ENCODE data around the gene TCP1.
A peak's percentile ranks its signal among the peaks of the same experiment; 100 is the strongest.
"Not testable (repeated sequence)": the region's sequence is repeated elsewhere in the genome, so short reads cannot be mapped to it uniquely, and the experiment has no call there.

Gene TCP1

DNA sequence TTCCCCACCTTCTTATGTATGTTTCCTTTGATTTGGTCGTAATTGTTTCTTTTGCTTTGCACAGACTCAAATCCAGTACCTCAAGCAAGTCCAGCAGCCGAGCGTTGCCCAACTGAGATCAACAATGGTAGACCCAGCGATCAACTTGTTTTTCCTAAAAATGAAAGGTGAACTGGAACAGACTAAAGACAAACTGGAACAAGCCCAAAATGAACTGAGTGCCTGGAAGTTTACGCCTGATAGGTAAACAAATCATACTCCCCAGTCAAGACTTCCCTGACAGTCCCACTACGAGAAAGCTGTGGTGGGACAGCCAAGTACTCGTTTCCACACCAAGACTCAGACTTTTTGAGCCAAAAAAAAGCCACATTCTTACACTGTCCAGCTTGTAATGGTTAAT, 41.3 kb downstream of the TCP1 start:
- not testable (repeated sequence) for H3K27ac ChIP-seq; DNase-seq (ENCODE audit: low read depth, low spot score)

- H3K27ac ChIP-seq = no peak overlapping the region
- DNase-seq (ENCODE audit: low read depth, low spot score) = no peak
These were observed 42.6 kb downstream of the TCP1 start for GRCh38 chr6:159746759-159747158.

DNA sequence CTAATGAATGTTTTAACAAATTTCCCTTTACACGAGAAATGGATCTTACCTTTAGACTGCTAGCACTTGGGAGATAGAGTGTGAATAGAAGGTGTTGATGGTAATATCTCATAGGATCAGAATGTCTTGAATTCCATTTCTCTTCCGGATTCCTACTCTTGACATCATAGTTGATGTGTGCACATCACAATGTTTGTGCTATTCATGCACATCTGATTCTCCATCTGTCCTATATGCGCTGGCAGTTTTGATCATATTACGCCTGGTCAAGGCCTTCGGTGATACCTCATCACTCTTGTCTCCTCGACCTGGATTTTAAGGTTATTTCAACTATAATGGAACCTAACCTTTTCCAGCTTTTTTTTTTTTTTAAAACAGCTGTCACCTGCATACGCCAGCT, 44.3 kb downstream of the TCP1 start:
- DNase-seq (ENCODE audit: low read depth, low spot score) = no peak
- H3K27ac ChIP-seq = no peak overlapping the region

DNA sequence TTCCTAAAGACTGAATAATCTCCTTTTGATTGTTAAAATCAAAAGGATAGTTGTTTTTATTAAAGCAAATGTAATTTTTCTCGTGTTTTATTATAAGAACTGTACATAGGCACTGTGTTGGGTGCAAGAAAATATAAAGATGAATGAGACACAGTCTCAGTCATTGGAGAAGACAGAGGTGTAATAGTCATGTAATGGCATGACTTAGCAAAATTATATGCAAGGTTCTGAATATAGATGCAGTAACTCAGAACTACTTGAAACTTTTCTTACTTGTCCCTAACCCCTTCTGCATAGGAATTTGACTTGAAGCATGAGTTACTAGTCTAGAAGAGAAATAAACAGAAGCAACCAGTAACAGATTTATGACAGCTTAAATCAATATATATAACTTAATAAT, 47.2 kb downstream of the TCP1 start:
- H3K27ac ChIP-seq = no peak overlapping the region
- DNase-seq (ENCODE audit: low read depth, low spot score) = no peak

DNA sequence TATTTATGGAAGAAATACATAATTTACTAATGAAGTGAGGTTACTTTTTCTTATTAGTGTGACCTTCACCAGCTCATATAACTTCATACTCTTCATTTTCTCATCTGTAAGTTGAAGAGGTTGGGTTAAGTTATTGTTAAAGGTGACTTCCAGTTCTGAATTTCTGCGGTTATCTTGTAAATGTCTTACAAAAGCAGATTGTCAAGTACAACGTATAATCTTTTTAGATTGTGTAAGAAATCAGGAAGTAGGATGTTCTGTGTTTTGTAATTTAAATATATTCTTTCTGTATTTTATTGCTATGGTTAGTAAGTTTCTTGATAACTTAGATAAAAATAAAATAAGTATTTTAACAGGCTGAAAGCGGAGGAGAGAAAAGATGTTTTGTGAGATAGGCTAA, 50.1 kb downstream of the TCP1 start:
- no peak for DNase-seq (ENCODE audit: low read depth, low spot score)
- no peak overlapping the region for H3K27ac ChIP-seq

- H3K27ac ChIP-seq = no peak overlapping the region
- no peak for DNase-seq (ENCODE audit: low read depth, low spot score)
These were observed 52.5 kb downstream of the TCP1 start for GRCh38 chr6:159736908-159737307.

DNA sequence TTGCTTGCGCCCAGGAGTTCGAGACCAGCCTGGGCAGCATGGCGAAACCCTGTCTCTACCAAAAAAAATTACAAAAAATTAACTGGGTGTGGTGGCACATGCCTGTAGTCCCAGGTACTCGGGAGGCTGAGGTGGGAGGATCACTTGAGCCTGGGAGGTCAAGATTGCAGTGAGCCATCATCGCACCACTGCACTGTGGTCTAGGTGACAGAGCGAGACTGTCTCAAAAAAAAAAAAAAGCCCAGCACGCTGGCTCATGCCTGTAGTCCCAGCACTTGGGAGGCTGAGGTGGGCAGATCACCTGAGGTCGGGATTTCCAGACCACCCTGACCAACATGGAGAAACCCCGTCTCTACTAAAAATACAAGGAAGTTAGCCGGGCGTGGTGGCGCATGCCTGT, 56.0 kb downstream of the TCP1 start:
- DNase-seq (ENCODE audit: low read depth, low spot score); H3K27ac ChIP-seq: not testable (repeated sequence)

- not testable (repeated sequence) for H3K27ac ChIP-seq; DNase-seq (ENCODE audit: low read depth, low spot score)
These were observed 56.9 kb downstream of the TCP1 start for GRCh38 chr6:159732550-159732949.

DNA sequence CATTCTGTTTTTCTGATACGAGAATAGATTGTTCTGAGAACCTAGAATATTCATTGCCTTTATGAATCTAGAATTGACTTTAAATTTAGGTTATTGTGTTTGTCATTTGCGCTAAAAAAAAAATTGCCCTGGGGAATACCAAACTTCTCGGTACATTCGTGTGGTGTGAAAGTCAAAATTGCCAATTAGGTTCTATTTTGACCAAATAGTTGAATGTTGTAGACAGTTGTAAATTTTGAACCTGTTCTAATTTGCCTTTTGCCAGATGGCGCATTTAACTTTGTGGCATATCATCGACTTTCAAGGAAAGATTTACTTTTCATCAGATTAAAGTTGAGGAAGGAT, 59.1 kb downstream of the TCP1 start:
- no peak overlapping the region for H3K27ac ChIP-seq
- DNase-seq (ENCODE audit: low read depth, low spot score) = no peak

DNA sequence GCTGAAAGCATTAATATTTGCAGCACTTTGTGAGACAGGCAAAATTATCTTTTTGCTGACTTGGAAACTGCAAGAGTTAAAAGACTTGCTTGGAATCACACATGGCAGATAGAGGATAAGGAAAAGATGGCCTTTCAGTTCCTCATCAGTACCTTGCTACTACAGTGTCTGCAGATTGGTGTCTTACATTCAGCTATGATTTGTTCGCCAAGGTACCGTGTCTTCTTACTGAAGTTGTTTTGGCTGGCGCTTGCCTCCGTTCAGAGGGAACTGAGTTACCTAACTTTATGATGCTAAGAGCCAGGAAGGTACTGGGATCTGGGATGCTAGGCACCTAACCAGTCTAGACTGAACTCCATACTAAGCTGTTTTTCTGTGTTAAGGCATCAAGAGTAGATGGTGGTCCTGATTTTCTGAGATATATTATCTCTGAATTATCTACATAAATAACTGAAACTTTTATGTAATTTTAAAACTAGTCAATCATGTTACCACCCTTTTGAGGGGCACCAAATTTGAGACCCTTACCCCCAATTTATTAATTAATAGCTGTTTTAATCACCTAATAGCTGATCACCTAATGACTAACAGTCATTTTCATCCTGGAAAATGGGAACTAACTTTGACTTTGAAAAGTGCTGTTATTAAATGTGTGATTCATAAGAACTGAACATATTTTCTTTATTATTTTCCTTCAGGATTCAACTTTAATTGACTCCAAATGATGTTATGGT, 59.6 kb downstream of the TCP1 start:
- no peak overlapping the region for H3K27ac ChIP-seq
- DNase-seq (ENCODE audit: low read depth, low spot score) = no peak

- peak overlapping the region; percentile 97 for H3K27ac ChIP-seq
- DNase-seq (ENCODE audit: low read depth, low spot score) = no peak
These were observed 60.9 kb downstream of the TCP1 start for GRCh38 chr6:159728531-159728964.
